H9 (cell line): ENCODE results near the gene AXIN2. TPM values are rescaled to one million over a fixed set of nuclear protein-coding genes. Genes with fewer than 3 reads are reported as not detected.

Experiments used
- DNase-seq: peaks from one replicate; pipeline ENCODE4 v3.0.0-alpha.2; 2017
- H2AFZ ChIP-seq: one replicate; pipeline ENCODE4 v1.6.1; 2013; ENCODE audit warnings: mild to moderate bottlenecking, low read length, control low read depth, moderate library complexity
- H2AK5ac ChIP-seq: 2 replicates; pipeline ENCODE4 v1.6.1; 2013; ENCODE audit warnings: low read length, control low read depth, mixed read lengths; ENCODE audit not compliant: insufficient read length
- H2BK120ac ChIP-seq: one replicate; pipeline ENCODE4 v1.6.1; 2013; ENCODE audit warnings: low read depth, mild to moderate bottlenecking, low read length, control low read depth, inconsistent platforms; ENCODE audit not compliant: poor library complexity, severe bottlenecking
- H2BK12ac ChIP-seq: 2 replicates; pipeline ENCODE4 v1.6.1; 2013; ENCODE audit warnings: low read length, control low read depth, mixed read lengths, low read depth; ENCODE audit not compliant: insufficient read length
- H2BK15ac ChIP-seq: 2 replicates; pipeline ENCODE4 v1.6.1; 2013; ENCODE audit warnings: low read depth, low read length, control low read depth
- H2BK20ac ChIP-seq: one replicate; pipeline ENCODE4 v1.6.1; 2013; ENCODE audit warnings: low read depth, mild to moderate bottlenecking, low read length, control low read depth, inconsistent platforms; ENCODE audit not compliant: poor library complexity, severe bottlenecking
- H2BK5ac ChIP-seq: 2 replicates; pipeline ENCODE4 v1.6.1; 2013; ENCODE audit warnings: low read length, control low read depth, mixed read lengths; ENCODE audit not compliant: insufficient read length
- H3K14ac ChIP-seq: 2 replicates; pipeline ENCODE4 v1.6.1; 2013; ENCODE audit warnings: low read length, control low read depth; ENCODE audit not compliant: insufficient read depth
- H3K18ac ChIP-seq: 2 replicates; pipeline ENCODE4 v1.6.1; 2013; ENCODE audit warnings: low read depth, mild to moderate bottlenecking, mixed read lengths, low read length, control low read depth; ENCODE audit not compliant: insufficient read length
- H3K23ac ChIP-seq: 2 replicates; pipeline ENCODE4 v1.6.1; 2013; ENCODE audit warnings: low read length, control low read depth, mixed read lengths, low read depth; ENCODE audit not compliant: insufficient read length
- H3K23me2 ChIP-seq: 2 replicates; pipeline ENCODE4 v1.6.1; 2013; ENCODE audit warnings: low read depth, mild to moderate bottlenecking, mixed read lengths, low read length, control low read depth; ENCODE audit not compliant: insufficient read length, poor library complexity, severe bottlenecking
- H3K27ac ChIP-seq: 2 replicates; pipeline ENCODE4 v1.5.1; 2013; ENCODE audit warnings: low read length, control low read depth, mixed read lengths, low read depth; ENCODE audit not compliant: insufficient read length
- H3K27me3 ChIP-seq: 2 replicates; pipeline ENCODE4 v1.6.1; 2013; ENCODE audit warnings: low read length, control low read depth, inconsistent platforms; ENCODE audit not compliant: insufficient read depth
- H3K4ac ChIP-seq: 2 replicates; pipeline ENCODE4 v1.6.1; 2013; ENCODE audit warnings: low read depth, mild to moderate bottlenecking, control low read depth, inconsistent platforms, low read length, moderate library complexity
- H3K4me1 ChIP-seq: 2 replicates; pipeline ENCODE4 v1.6.1; 2013; ENCODE audit warnings: low read length, control low read depth, inconsistent platforms; ENCODE audit not compliant: insufficient read depth
- H3K4me2 ChIP-seq: 2 replicates; pipeline ENCODE4 v1.6.1; 2013; ENCODE audit warnings: low read length, control low read depth, mixed read lengths; ENCODE audit not compliant: insufficient read length, insufficient read depth
- H3K56ac ChIP-seq: 2 replicates; pipeline ENCODE4 v1.6.1; 2013; ENCODE audit warnings: low read depth, mild to moderate bottlenecking, mixed read lengths, low read length, control low read depth; ENCODE audit not compliant: insufficient read length
- H3K79me1 ChIP-seq: 2 replicates; pipeline ENCODE4 v1.6.1; 2013; ENCODE audit warnings: low read depth, mild to moderate bottlenecking, moderate library complexity, low read length, control low read depth, inconsistent platforms; ENCODE audit not compliant: insufficient read depth, poor library complexity, severe bottlenecking
- H3K79me2 ChIP-seq: 2 replicates; pipeline ENCODE4 v1.6.1; 2013; ENCODE audit warnings: low read length, control low read depth, inconsistent platforms; ENCODE audit not compliant: insufficient read depth
- H3K9ac ChIP-seq: 2 replicates; pipeline ENCODE4 v1.6.1; 2013; ENCODE audit warnings: low read length, control low read depth, mixed read lengths; ENCODE audit not compliant: insufficient read length; ENCODE audit errors: extremely low read depth
- H3K9me3 ChIP-seq: one replicate; pipeline ENCODE4 v1.6.1; 2013; ENCODE audit warnings: low read depth, low read length, inconsistent platforms; ENCODE audit not compliant: control insufficient read depth
- H3T11ph ChIP-seq: one replicate; pipeline ENCODE4 v1.6.1; 2013; ENCODE audit warnings: mild to moderate bottlenecking, low read length, control low read depth, inconsistent platforms
- H4K20me1 ChIP-seq: one replicate; pipeline ENCODE4 v1.6.1; 2013; ENCODE audit not compliant: control insufficient read depth, insufficient read length, insufficient read depth
- H4K5ac ChIP-seq: 2 replicates; pipeline ENCODE4 v1.6.1; 2013; ENCODE audit warnings: low read depth, mild to moderate bottlenecking, mixed read lengths, low read length, control low read depth; ENCODE audit not compliant: insufficient read length
- H4K8ac ChIP-seq: replicated peaks from 2 replicates; pipeline ENCODE4 v1.6.1; 2013; ENCODE audit warnings: low read length, control low read depth, mixed read lengths, low read depth; ENCODE audit not compliant: insufficient read length
- H4K91ac ChIP-seq: 2 replicates; pipeline ENCODE4 v1.6.1; 2013; ENCODE audit warnings: low read depth, mild to moderate bottlenecking, moderate library complexity, mixed read lengths, low read length, control low read depth; ENCODE audit not compliant: insufficient read length
- H3K27ac Mint-ChIP-seq, 3 experiments: 2 replicates in 2 of 3; 3 replicates in 1 of 3; pipeline ENCODE4 v1.8.0; 2020 to 2021; ENCODE audit warnings: mixed read lengths in 3 of 3, mild to moderate bottlenecking in 1 of 3, moderate library complexity in 1 of 3
- H3K27me3 Mint-ChIP-seq: 2 replicates; pipeline ENCODE4 v1.8.0; 2021; ENCODE audit warnings: low read depth, mild to moderate bottlenecking, moderate library complexity, mixed read lengths
- H3K36me3 Mint-ChIP-seq, 3 experiments: 2 replicates in 2 of 3; 3 replicates in 1 of 3; pipeline ENCODE4 v1.8.0; 2020 to 2021; ENCODE audit warnings: low read depth in 3 of 3, mixed read lengths in 3 of 3; ENCODE audit not compliant: insufficient read depth in 1 of 3
- H3K4me1 Mint-ChIP-seq, 2 experiments: 2 replicates each; pipeline ENCODE4 v1.8.0; 2020; ENCODE audit warnings: mixed read lengths in 2 of 2
- H3K4me3 Mint-ChIP-seq, 2 experiments: 2 replicates in 1 of 2; 3 replicates in 1 of 2; pipeline ENCODE4 v1.8.0; 2020 to 2021; ENCODE audit warnings: mild to moderate bottlenecking in 2 of 2, mixed read lengths in 2 of 2, moderate library complexity in 1 of 2
- H3K9me3 Mint-ChIP-seq, 2 experiments: 2 replicates in 1 of 2; 3 replicates in 1 of 2; pipeline ENCODE4 v1.8.0; 2020; ENCODE audit warnings: mild to moderate bottlenecking in 2 of 2, mixed read lengths in 2 of 2, moderate library complexity in 1 of 2
- CTCF ChIP-seq: fragments of 200-600 bp; sonication (generic); conservative IDR thresholded peaks from 3 replicates; pipeline ENCODE4 v1.8.0; 2021; ENCODE audit warnings: antibody characterized with exemption, mild to moderate bottlenecking
- WGBS: extraction: QIAGEN DNeasy Blood & Tissue Kit; methylation state at CpG from one replicate; pipeline ENCODE4 v1.1.7; 2013; ENCODE audit warnings: missing lambda C conversion rate, low lambda C conversion rate, mixed read lengths; ENCODE audit not compliant: insufficient read length; ENCODE audit errors: extremely low coverage; 5-methylcytosine and 5-hydroxymethylcytosine counted together
- total RNA-seq: library from RNA; stranded (reverse); gene quantifications from 2 replicates; pipeline ENCODE4 v1.2.1, GENCODE V29; 2021

The AXIN2 gene
- total RNA-seq, 1 experiment from 2014 or later, result 35.0 TPM

- Mint-ChIP-seq H3K27ac (peak overlapping the region; percentile 96 to 99 (median 97)), H3K4me1 (peaks cover 56 to 58% of the 10 kb centered on the region in 2 experiments), H3K27me3 (peaks cover 8% of the 10 kb centered on the region), H3K9me3 (no peaks in the 10 kb centered on the region; a peak in 1 of 5 replicates), H3K36me3 (0 out of 7 replicates have a peak, but pooled peaks cover 0 to 2% (median 0%) of the 10 kb centered on the region in 3 experiments), H3K4me3 (peak overlapping the region; percentile 45 to 69)
- Histone ChIP-seq H2BK15ac (no peak overlapping the region), H3T11ph (no peak overlapping the region), H4K8ac (no peak overlapping the region), H4K20me1 (no peaks in the 10 kb centered on the region), H3K23ac (no peak overlapping the region), H2BK12ac (peak overlapping the region; percentile 29), H2BK20ac (no peak overlapping the region), H3K56ac (no peak overlapping the region), H2AK5ac (no peak overlapping the region), H2BK120ac (peak overlapping the region; percentile 78), H3K79me1 (no peaks in the 10 kb centered on the region), H3K9me3 (no peaks in the 10 kb centered on the region), H3K23me2 (peaks cover 3% of the 10 kb centered on the region), H2AFZ (no peak overlapping the region), H2BK5ac (peak overlapping the region; percentile 47), H3K4me1 (peaks cover 12% of the 10 kb centered on the region; the same call in 1 of the 2 replicates), H3K4me2 (peak overlapping the region; percentile 25), H3K4ac (peak overlapping the region; percentile 30; the same call in 1 of the 2 replicates), H3K27ac (peak overlapping the region; percentile 88), H3K9ac (no peak overlapping the region), H3K18ac (peak overlapping the region; percentile 69), H3K79me2 (no peaks in the 10 kb centered on the region), H4K5ac (peak overlapping the region; percentile 18), H4K91ac (peak overlapping the region; percentile 79), H3K14ac (peak overlapping the region; percentile 67), H3K27me3 (no peaks in the 10 kb centered on the region; the same call in 1 of the 2 replicates)
- no CpG with 5 or more reads among the region's 14 CpGs for WGBS
- DNase-seq, result peak; percentile 98
- TF ChIP-seq CTCF, result no peak
These were observed 11.3 kb upstream of the AXIN2 start for GRCh38 chr17:65572581-65573281.
